ENCODE measurements around the gene PITPNC1. TPM values are rescaled to one million over a fixed set of nuclear protein-coding genes. Genes with fewer than 3 reads are reported as not detected.

The PITPNC1 gene
- total RNA-seq, 1 experiment from 2014 or later = 40.1 TPM

DNA sequence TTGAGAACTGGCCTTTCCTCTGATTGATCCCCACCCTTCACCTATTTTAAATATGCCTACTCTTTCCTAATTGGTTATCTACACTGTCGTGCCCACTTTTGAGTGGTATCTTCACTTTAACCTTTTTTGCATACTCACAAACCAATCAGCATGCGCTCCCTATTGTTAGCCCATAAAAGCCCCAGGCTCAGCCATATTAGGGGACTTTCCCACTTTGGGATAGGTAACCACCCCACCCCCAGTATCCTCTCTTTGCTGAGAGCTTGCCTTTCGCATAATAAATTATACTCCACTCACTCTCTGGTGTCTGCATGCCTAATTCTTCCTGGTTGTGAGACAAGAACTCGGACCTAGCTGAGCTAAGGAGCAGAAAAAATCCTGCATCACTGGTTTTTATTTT is 281.2 kb downstream of the PITPNC1 start:
- intact Hi-C loops (cut with micrococcal nuclease) = no loop called here
- Mint-ChIP-seq H3K36me3 (ENCODE audit: insufficient read depth, unreplicated experiment) (no peaks in the 10 kb centered on the region), H3K4me3 (ENCODE audit: unreplicated experiment) (no peak overlapping the region), H3K27me3 (ENCODE audit: insufficient read depth, unreplicated experiment) (no peaks in the 10 kb centered on the region), H3K27ac (ENCODE audit: low read depth, unreplicated experiment) (no peak overlapping the region), H3K9me3 (ENCODE audit: unreplicated experiment) (peaks cover 6% of the 10 kb centered on the region), H3K4me1 (ENCODE audit: insufficient read depth, unreplicated experiment) (no peaks in the 10 kb centered on the region)
- TF ChIP-seq, protein P1, sequence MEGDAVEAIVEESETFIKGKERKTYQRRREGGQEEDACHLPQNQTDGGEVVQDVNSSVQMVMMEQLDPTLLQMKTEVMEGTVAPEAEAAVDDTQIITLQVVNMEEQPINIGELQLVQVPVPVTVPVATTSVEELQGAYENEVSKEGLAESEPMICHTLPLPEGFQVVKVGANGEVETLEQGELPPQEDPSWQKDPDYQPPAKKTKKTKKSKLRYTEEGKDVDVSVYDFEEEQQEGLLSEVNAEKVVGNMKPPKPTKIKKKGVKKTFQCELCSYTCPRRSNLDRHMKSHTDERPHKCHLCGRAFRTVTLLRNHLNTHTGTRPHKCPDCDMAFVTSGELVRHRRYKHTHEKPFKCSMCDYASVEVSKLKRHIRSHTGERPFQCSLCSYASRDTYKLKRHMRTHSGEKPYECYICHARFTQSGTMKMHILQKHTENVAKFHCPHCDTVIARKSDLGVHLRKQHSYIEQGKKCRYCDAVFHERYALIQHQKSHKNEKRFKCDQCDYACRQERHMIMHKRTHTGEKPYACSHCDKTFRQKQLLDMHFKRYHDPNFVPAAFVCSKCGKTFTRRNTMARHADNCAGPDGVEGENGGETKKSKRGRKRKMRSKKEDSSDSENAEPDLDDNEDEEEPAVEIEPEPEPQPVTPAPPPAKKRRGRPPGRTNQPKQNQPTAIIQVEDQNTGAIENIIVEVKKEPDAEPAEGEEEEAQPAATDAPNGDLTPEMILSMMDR (IDR thresholded peaks at IDR 0.05; ENCODE audit: unreplicated experiment) = no peak
- DNase-seq (ENCODE audit: unreplicated experiment) = no peak
- ChIA-PET POLR2A (interaction anchor here (1.4 kb wide), 1 partner anchor 10 kb away, joined by 3 read pairs; no protein-coding TSS in a partner anchor), CTCF (interaction anchor here (0.9 to 1.1 kb wide), 2 partner anchors 9 to 88 kb away, joined by 3 to 4 read pairs; no protein-coding TSS in a partner anchor)
- BruUV-seq (replicated peaks) = no TSS peak

DNA sequence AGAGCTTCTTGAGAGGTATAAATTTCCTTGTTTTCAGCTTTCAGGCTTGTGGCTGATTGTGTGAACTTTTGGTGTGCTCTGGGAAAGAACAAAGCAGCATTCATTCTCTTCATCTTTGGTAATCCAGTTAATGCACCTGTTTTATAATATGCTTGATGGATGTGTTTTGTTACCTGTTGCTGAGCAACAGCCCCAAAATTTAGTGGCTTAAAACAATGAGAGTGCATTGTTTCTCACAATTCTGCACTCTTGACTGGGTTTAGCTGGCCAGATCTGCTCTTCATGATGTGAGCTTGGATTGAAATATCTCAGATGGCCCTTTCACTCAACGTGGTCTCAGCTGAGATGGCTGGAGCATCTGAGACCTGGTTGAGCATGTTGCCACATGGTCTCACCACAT is 281.9 kb downstream of the PITPNC1 start:
- BruUV-seq (replicated peaks) = no TSS peak
- H3K4me1 Mint-ChIP-seq (ENCODE audit: insufficient read depth, unreplicated experiment) = no peaks in the 10 kb centered on the region
- H3K9me3 Mint-ChIP-seq (ENCODE audit: unreplicated experiment) = peaks cover 6% of the 10 kb centered on the region
- intact Hi-C loops (cut with micrococcal nuclease) = no loop called here
- CTCF ChIA-PET = interaction anchor here (0.9 to 1.1 kb wide), 4 partner anchors 8 to 284 kb away, joined by 3 to 4 read pairs (median 3); no protein-coding TSS in a partner anchor
- no peak overlapping the region for H3K27ac Mint-ChIP-seq (ENCODE audit: low read depth, unreplicated experiment)
- no peaks in the 10 kb centered on the region for H3K27me3 Mint-ChIP-seq (ENCODE audit: insufficient read depth, unreplicated experiment)
- no peak overlapping the region for H3K4me3 Mint-ChIP-seq (ENCODE audit: unreplicated experiment)
- POLR2A ChIA-PET = interaction anchor here (0.7 kb wide), 1 partner anchor 11 kb away, joined by 3 read pairs; no protein-coding TSS in a partner anchor
- DNase-seq (ENCODE audit: unreplicated experiment) = no peak
- no peaks in the 10 kb centered on the region for H3K36me3 Mint-ChIP-seq (ENCODE audit: insufficient read depth, unreplicated experiment)
- TF ChIP-seq, protein P1 (IDR thresholded peaks at IDR 0.05; ENCODE audit: unreplicated experiment) = no peak

DNA sequence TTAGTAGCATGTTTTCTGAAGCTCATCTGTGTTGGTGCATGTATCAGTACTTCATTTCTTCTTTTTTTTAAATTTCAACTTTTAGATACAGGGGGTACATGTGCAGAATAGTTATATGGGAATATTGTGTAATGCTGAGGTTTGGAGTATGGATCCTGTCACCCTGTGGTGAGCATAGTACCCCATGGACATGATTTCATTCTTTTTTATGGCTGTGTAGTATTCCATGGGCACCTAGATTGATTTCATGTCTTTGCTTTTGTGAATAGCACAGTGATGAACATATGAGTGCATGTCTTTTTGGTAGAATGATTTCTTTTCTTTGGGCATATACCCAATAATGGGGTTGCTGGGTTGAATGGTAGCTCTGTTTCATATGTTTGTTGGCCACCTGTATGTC is 285.6 kb downstream of the PITPNC1 start:
- TF ChIP-seq, protein P1 (IDR thresholded peaks at IDR 0.05; ENCODE audit: unreplicated experiment) = no peak
- H3K27me3 Mint-ChIP-seq (ENCODE audit: insufficient read depth, unreplicated experiment) = no peaks in the 10 kb centered on the region
- no peak overlapping the region for H3K27ac Mint-ChIP-seq (ENCODE audit: low read depth, unreplicated experiment)
- intact Hi-C loops (cut with micrococcal nuclease) = no loop called here
- H3K4me3 Mint-ChIP-seq (ENCODE audit: unreplicated experiment) = no peak overlapping the region
- H3K9me3 Mint-ChIP-seq (ENCODE audit: unreplicated experiment) = peaks cover 6% of the 10 kb centered on the region
- H3K36me3 Mint-ChIP-seq (ENCODE audit: insufficient read depth, unreplicated experiment) = no peaks in the 10 kb centered on the region
- no peaks in the 10 kb centered on the region for H3K4me1 Mint-ChIP-seq (ENCODE audit: insufficient read depth, unreplicated experiment)
- BruUV-seq (replicated peaks) = no TSS peak
- ChIA-PET POLR2A (no interaction called here), CTCF (interaction anchor here (0.7 kb wide), 1 partner anchor 358 kb away, joined by 4 read pairs; no protein-coding TSS in a partner anchor)
- no peak for DNase-seq (ENCODE audit: unreplicated experiment)

DNA sequence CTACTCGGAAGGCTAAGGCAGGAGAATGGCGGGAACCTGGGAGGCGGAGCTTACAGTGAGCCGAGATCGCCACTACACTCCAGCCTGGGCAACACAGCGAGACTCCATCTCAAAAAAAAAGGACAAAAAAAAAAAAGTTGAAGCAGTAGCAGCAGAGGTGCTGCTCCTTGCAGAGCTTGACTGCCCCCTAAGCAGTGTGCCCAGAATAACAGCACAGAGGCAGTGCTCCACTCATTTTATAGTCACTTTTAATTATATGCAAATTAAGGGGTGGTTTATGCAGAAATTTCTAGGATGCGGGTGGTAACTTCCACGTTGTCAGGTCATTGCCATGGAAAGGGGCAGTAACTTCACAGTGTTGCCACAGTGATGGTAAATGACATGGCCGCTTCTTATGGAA is 286.4 kb downstream of the PITPNC1 start:
- H3K4me3 Mint-ChIP-seq (ENCODE audit: unreplicated experiment) = no peak overlapping the region

More for the DNA sequence above, 286.4 kb downstream of the PITPNC1 start:
- H3K27me3 Mint-ChIP-seq (ENCODE audit: insufficient read depth, unreplicated experiment) = no peaks in the 10 kb centered on the region
- TF ChIP-seq, protein P1 (IDR thresholded peaks at IDR 0.05; ENCODE audit: unreplicated experiment) = no peak
- intact Hi-C loops (cut with micrococcal nuclease) = no loop called here
- ChIA-PET CTCF (interaction anchor here (0.7 kb wide), 1 partner anchor 259 kb away, joined by 3 read pairs; no protein-coding TSS in a partner anchor), POLR2A (no interaction called here)
- H3K27ac Mint-ChIP-seq (ENCODE audit: low read depth, unreplicated experiment) = no peak overlapping the region
- no peaks in the 10 kb centered on the region for H3K4me1 Mint-ChIP-seq (ENCODE audit: insufficient read depth, unreplicated experiment)
- no peaks in the 10 kb centered on the region for H3K36me3 Mint-ChIP-seq (ENCODE audit: insufficient read depth, unreplicated experiment)
- BruUV-seq (replicated peaks) = no TSS peak
- peaks cover 5% of the 10 kb centered on the region for H3K9me3 Mint-ChIP-seq (ENCODE audit: unreplicated experiment)
- no peak for DNase-seq (ENCODE audit: unreplicated experiment)

Data from MCF 10A (cell line).